SH-SY5Y (cell line): Measurements from ENCODE around the gene MAST4.

Experiments
- GATA2 ChIP-seq: IDR thresholded peaks from 2 replicates; pipeline ENCODE4 v1.6.1; 2011; ENCODE audit warnings: mild to moderate bottlenecking, low read depth, low read length
- GATA3 ChIP-seq: IDR thresholded peaks from 2 replicates; pipeline ENCODE4 v1.6.1; 2011; ENCODE audit warnings: low read depth, mild to moderate bottlenecking, low read length, moderate library complexity

- TF ChIP-seq GATA2 (no peak), GATA3 (no peak)
Measured at GRCh38 chr5:67161767-67162166, 565.6 kb downstream of the MAST4 start.
